ENCODE data around the gene GDI2. TPM values are rescaled to one million over a fixed set of nuclear protein-coding genes. Genes with fewer than 3 reads are reported as not detected.

GDI2 gene
- total RNA-seq, 1 experiment from 2014 or later = 287 TPM

DNA sequence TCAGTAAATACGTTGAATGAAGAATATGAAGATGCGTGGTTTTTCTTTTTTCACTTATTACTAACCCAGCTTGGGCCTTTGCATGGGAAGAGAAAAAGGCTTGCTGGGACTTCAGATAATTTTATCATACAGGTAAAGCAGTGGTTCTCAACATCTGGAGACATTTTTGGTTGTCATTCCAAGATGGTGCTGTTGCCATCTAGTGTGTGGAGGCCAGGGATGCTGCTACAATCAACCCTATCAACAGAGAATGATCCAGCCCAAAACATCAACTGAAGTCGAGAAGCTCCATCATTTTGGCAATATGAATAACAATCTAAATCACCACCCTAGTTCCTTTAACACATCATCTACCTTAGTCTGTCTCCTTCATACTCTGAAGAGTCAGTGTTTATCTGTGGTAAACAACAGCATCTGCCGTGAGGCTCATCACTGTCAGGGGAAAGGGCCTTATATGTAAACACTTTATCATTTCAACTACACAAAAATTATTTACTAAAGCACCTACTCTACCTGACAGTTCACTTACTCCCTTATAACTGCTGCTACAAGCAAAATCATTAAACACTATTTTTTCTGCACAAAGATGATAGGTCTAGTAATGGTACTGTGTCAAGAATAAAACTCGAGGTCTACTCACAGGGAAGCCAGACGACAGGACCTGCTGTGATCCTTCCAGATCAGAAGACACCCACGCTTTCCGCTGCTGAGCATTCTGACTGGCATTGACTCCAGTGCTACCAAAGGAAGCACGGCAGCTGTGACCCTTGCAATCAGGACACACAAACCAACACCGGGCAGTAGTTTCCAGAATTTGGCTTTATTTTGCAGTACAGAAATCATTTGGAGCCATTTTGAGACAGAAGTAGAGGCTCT, 48.6 kb downstream of the GDI2 start:
- in situ Hi-C loops (cut with HindIII; ENCODE audit: low pct_unique_long_range_greater_than_20kb, low sequenced_read_pairs) = no loop called here

GRCh38 chr10:5762531-5762930, 50.7 kb downstream of the GDI2 start:
- in situ Hi-C loops (cut with HindIII; ENCODE audit: low pct_unique_long_range_greater_than_20kb, low sequenced_read_pairs) = no loop called here
- DNase-seq (ENCODE audit: low read depth, low spot score) = no peak

More for the DNA sequence above, 48.6 kb downstream of the GDI2 start:
- no peak for DNase-seq (ENCODE audit: low read depth, low spot score)

- no peak for DNase-seq (ENCODE audit: low read depth, low spot score)
- in situ Hi-C loops (cut with HindIII; ENCODE audit: low pct_unique_long_range_greater_than_20kb, low sequenced_read_pairs) = no loop called here
These were observed 52.0 kb downstream of the GDI2 start for GRCh38 chr10:5761220-5761619.

DNA sequence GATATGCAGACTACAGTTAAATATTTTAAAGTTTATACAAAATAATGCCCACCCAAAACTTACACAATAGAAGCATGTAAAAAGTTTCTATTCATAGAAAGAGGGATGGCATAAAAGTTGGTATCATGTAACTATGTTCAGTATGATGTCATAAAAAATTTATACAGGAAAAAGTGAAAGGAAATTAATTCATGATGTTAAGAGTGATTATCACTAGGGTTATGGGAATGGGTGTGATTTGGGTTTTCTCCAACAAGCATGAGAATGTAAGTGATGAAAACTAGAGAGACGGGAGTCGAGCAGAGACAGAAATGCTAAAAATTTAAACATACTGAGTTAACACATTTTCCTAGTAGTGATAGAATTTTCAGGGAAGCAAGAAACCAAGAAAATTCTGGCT, 52.7 kb downstream of the GDI2 start:
- in situ Hi-C loops (cut with HindIII; ENCODE audit: low pct_unique_long_range_greater_than_20kb, low sequenced_read_pairs) = no loop called here
- no peak for DNase-seq (ENCODE audit: low read depth, low spot score)

GRCh38 chr10:5758927-5759326, 54.3 kb downstream of the GDI2 start:
- in situ Hi-C loops (cut with HindIII; ENCODE audit: low pct_unique_long_range_greater_than_20kb, low sequenced_read_pairs) = no loop called here
- DNase-seq (ENCODE audit: low read depth, low spot score) = no peak

- in situ Hi-C loops (cut with HindIII; ENCODE audit: low pct_unique_long_range_greater_than_20kb, low sequenced_read_pairs) = no loop called here
- no peak for DNase-seq (ENCODE audit: low read depth, low spot score)
These were observed 55.3 kb downstream of the GDI2 start for GRCh38 chr10:5757766-5758517.

DNA sequence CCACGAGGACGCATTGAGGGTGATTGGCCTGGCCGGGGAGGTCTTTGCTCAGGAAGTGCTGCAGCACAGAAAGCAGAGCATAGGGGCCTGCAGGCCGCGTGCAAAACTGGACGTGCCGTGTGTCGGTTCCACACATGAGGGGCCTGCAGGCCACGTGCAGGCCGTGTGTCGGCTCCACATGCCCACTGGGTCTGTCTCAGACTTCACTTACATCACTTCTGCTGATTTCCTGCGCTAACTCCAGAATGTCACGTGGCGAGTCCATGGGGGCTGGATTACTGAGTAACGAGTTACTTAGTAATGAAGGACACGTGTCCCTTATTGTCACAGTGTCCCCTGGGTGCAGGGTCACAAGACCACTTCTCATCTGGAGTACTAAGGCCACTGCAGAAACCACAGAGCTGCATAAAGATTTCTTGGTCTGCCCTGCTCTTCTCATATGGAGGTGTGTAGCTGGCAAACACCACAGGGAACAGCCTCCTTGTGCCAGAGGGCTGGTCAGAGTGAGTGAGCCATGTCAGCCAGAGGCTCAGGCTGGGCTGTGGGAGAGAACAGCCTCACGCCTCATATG, 60.8 kb downstream of the GDI2 start:
- DNase-seq (ENCODE audit: low read depth, low spot score) = no peak
- in situ Hi-C loops (cut with HindIII; ENCODE audit: low pct_unique_long_range_greater_than_20kb, low sequenced_read_pairs) = no loop called here

- in situ Hi-C loops (cut with HindIII; ENCODE audit: low pct_unique_long_range_greater_than_20kb, low sequenced_read_pairs) = no loop called here
- no peak for DNase-seq (ENCODE audit: low read depth, low spot score)
These were observed 61.5 kb downstream of the GDI2 start for GRCh38 chr10:5751601-5752253.

- DNase-seq (ENCODE audit: low read depth, low spot score) = no peak
- in situ Hi-C loops (cut with HindIII; ENCODE audit: low pct_unique_long_range_greater_than_20kb, low sequenced_read_pairs) = no loop called here
These were observed 64.8 kb downstream of the GDI2 start for GRCh38 chr10:5748394-5748803.

- in situ Hi-C loops (cut with HindIII; ENCODE audit: low pct_unique_long_range_greater_than_20kb, low sequenced_read_pairs) = no loop called here
- no peak for DNase-seq (ENCODE audit: low read depth, low spot score)
These were observed 67.0 kb downstream of the GDI2 start for GRCh38 chr10:5746197-5746596.

DNA sequence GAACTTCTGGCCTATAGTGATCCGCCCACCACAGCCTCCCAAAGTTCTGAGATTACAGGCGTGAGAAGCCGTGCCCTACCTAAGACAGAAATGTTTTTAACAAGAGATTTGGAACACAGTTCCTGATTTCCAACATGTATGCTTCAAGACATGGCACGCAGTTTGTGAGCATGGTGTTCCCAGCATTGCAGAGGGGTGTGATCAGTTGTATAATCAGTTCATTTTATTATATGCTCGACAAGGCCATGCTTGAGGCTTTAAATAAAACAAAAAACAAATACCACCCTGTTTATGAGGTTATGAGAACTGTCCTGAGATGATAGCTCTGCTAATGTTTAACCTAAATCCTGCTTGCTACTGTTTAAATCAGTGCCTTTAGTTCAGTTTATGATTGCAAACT, 68.4 kb downstream of the GDI2 start:
- DNase-seq (ENCODE audit: low read depth, low spot score) = no peak
- in situ Hi-C loops (cut with HindIII; ENCODE audit: low pct_unique_long_range_greater_than_20kb, low sequenced_read_pairs) = no loop called here

- no peak for DNase-seq (ENCODE audit: low read depth, low spot score)
These were observed 69.5 kb downstream of the GDI2 start for GRCh38 chr10:5743736-5744135.

DNA sequence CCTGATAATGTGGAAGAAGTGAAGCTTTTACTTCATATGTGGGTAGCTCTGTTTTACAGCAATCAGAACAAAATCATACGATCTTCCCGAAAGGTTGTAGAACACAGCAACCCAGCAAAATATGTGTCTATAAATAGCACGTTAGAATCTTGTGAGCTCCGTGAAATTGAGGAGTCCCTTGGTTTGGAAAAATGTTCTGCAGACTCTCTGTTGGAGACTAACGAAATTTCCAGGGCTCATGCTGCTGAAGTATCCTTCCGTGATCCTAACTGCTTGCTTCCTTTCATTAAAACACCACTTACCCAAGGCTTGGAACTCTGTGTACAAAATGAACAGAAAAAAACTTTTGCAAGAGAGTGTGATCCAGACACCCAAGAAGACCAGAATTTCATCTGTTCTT, 71.1 kb downstream of the GDI2 start:
- DNase-seq (ENCODE audit: low read depth, low spot score) = no peak
- in situ Hi-C loops (cut with HindIII; ENCODE audit: low pct_unique_long_range_greater_than_20kb, low sequenced_read_pairs) = no loop called here

More at GRCh38 chr10:5743736-5744135, 69.5 kb downstream of the GDI2 start:
- in situ Hi-C loops (cut with HindIII; ENCODE audit: low pct_unique_long_range_greater_than_20kb, low sequenced_read_pairs) = no loop called here

DNA sequence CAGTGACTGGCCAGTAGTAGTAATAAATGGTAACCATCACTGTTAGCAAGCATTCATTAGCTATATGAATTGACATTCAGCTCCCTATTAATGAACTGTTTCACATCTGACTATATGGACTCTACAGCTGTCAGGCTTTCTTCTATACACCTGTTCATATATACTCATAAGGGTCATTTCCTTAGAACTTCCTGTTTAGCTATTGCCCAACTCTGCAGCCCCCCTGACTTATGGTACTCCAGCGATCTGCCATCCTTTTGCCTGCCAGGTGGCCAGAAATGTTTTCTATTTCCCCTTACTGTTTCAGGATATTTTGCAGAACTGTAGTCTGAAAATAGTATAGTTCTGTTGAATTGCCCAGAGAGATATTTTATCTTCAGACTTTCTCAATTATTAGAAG, 72.0 kb downstream of the GDI2 start:
- in situ Hi-C loops (cut with HindIII; ENCODE audit: low pct_unique_long_range_greater_than_20kb, low sequenced_read_pairs) = no loop called here
- DNase-seq (ENCODE audit: low read depth, low spot score) = no peak

GRCh38 chr10:5738427-5738826, 74.8 kb downstream of the GDI2 start:
- in situ Hi-C loops (cut with HindIII; ENCODE audit: low pct_unique_long_range_greater_than_20kb, low sequenced_read_pairs) = no loop called here
- DNase-seq (ENCODE audit: low read depth, low spot score) = no peak

GRCh38 chr10:5737352-5737751, 75.9 kb downstream of the GDI2 start:
- DNase-seq (ENCODE audit: low read depth, low spot score) = peak; percentile 41
- in situ Hi-C loops (cut with HindIII; ENCODE audit: low pct_unique_long_range_greater_than_20kb, low sequenced_read_pairs) = no loop called here

DNA sequence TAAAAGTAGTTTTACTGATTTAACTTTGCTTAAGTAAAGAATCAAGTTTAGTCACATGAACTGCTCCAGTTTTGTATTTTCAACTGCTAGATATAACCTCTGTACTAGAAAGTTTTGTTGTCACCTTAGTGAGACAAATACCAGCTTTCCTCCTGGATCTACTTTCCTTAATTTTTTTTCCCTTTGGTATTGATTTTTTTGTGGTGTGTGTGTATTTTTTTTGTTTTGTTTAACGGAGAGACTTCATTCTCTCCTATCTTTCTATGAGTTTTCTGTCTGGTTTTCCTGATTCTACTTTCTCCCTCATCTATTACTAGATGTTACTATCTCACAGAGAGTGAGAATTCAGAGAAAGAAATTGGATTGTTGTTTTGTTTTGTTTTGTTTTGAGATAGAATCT, 76.6 kb downstream of the GDI2 start:
- in situ Hi-C loops (cut with HindIII; ENCODE audit: low pct_unique_long_range_greater_than_20kb, low sequenced_read_pairs) = no loop called here
- DNase-seq (ENCODE audit: low read depth, low spot score) = no peak

GRCh38 chr10:5735119-5735518, 78.1 kb downstream of the GDI2 start:
- DNase-seq (ENCODE audit: low read depth, low spot score) = no peak
- in situ Hi-C loops (cut with HindIII; ENCODE audit: low pct_unique_long_range_greater_than_20kb, low sequenced_read_pairs) = no loop called here
